Astrocyte (in vitro differentiated cells and primary cell): ENCODE data around the gene KCTD19. TPM values are rescaled to one million over a fixed set of nuclear protein-coding genes. Genes with fewer than 3 reads are reported as not detected.

Source experiments
- DNase-seq: peaks from one replicate; pipeline ENCODE4 v3.0.0-alpha.2; 2010; ENCODE audit warnings: low read depth
- FAIRE-seq: peaks from 2 replicates; lab custom pipeline; 2011; peaks lifted over from hg19 to GRCh38; lab: Jason Lieb, UNC
- H2AFZ ChIP-seq: 2 replicates; pipeline ENCODE4 v1.6.0; 2012; ENCODE audit warnings: low read depth, low read length, inconsistent platforms
- H3K27ac ChIP-seq: 2 replicates; pipeline ENCODE4 v1.5.1; 2011; ENCODE audit warnings: low read depth, low read length, inconsistent platforms
- H3K27me3 ChIP-seq: 2 replicates; pipeline ENCODE4 v1.6.0; 2011; ENCODE audit warnings: low read length, inconsistent platforms; ENCODE audit not compliant: insufficient read depth
- H3K36me3 ChIP-seq: 2 replicates; pipeline ENCODE4 v1.5.1; 2011; ENCODE audit warnings: low read length, inconsistent platforms; ENCODE audit not compliant: insufficient read depth
- H3K4me1 ChIP-seq: 2 replicates; pipeline ENCODE4 v1.5.1; 2011; ENCODE audit warnings: low read length, inconsistent platforms; ENCODE audit not compliant: insufficient read depth
- H3K4me2 ChIP-seq: 2 replicates; pipeline ENCODE4 v1.6.0; 2012; ENCODE audit warnings: low read length, inconsistent platforms
- H3K4me3 ChIP-seq: 2 replicates; pipeline ENCODE4 v1.5.1; 2011; ENCODE audit warnings: low read depth, mild to moderate bottlenecking, low read length, inconsistent platforms; ENCODE audit not compliant: insufficient read depth
- H3K79me2 ChIP-seq: 2 replicates; pipeline ENCODE4 v1.6.0; 2012; ENCODE audit warnings: mild to moderate bottlenecking, low read length, inconsistent platforms; ENCODE audit not compliant: insufficient read depth
- H3K9ac ChIP-seq: 2 replicates; pipeline ENCODE4 v1.6.0; 2012; ENCODE audit warnings: mild to moderate bottlenecking, low read length, inconsistent platforms
- H3K9me3 ChIP-seq: 2 replicates; pipeline ENCODE4 v1.5.1; 2012; ENCODE audit warnings: low read depth, mild to moderate bottlenecking, low read length, inconsistent platforms; ENCODE audit not compliant: insufficient read depth
- H4K20me1 ChIP-seq: 2 replicates; pipeline ENCODE4 v1.6.0; 2012; ENCODE audit warnings: low read length, inconsistent platforms; ENCODE audit not compliant: insufficient read depth
- H3K27ac Mint-ChIP-seq: one replicate; pipeline ENCODE4 v1.8.0; 2021; ENCODE audit warnings: mild to moderate bottlenecking, mixed read lengths; ENCODE audit not compliant: unreplicated experiment
- H3K27me3 Mint-ChIP-seq: one replicate; pipeline ENCODE4 v1.8.0; 2021; ENCODE audit warnings: low read depth, mixed read lengths; ENCODE audit not compliant: unreplicated experiment
- H3K36me3 Mint-ChIP-seq: one replicate; pipeline ENCODE4 v1.8.0; 2021; ENCODE audit warnings: low read depth, mixed read lengths; ENCODE audit not compliant: unreplicated experiment
- H3K4me1 Mint-ChIP-seq: one replicate; pipeline ENCODE4 v1.8.0; 2021; ENCODE audit warnings: low read depth, mixed read lengths; ENCODE audit not compliant: unreplicated experiment
- H3K4me3 Mint-ChIP-seq: one replicate; pipeline ENCODE4 v1.8.0; 2021; ENCODE audit warnings: mild to moderate bottlenecking, moderate library complexity, mixed read lengths; ENCODE audit not compliant: unreplicated experiment
- H3K9me3 Mint-ChIP-seq: one replicate; pipeline ENCODE4 v1.8.0; 2021; ENCODE audit warnings: mild to moderate bottlenecking, mixed read lengths; ENCODE audit not compliant: unreplicated experiment
- CTCF ChIP-seq: IDR thresholded peaks from 2 replicates; pipeline ENCODE4 v1.5.1; 2011; ENCODE audit warnings: low read depth, mild to moderate bottlenecking, inconsistent platforms, low read length, moderate library complexity; ENCODE audit not compliant: insufficient read depth
- EZH2 ChIP-seq: IDR thresholded peaks from 2 replicates; pipeline ENCODE4 v1.6.1; 2012; ENCODE audit warnings: mild to moderate bottlenecking, low read length, inconsistent platforms; ENCODE audit not compliant: insufficient read depth
- total RNA-seq: library from RNA; stranded (reverse); gene quantifications from 2 replicates; pipeline ENCODE4 v1.2.1, GENCODE V29; 2021

Gene KCTD19
- total RNA-seq, 1 donor from 2014 or later: not detected

GRCh38 chr16:67283826-67284555 is 42.5 kb downstream of the KCTD19 start:
- Histone ChIP-seq H4K20me1 (no peaks in the 10 kb centered on the region), H3K27ac (no peak overlapping the region), H3K4me1 (peaks cover under 1% of the 10 kb centered on the region), H3K9me3 (no peaks in the 10 kb centered on the region), H3K4me3 (no peak overlapping the region), H3K27me3 (no peaks in the 10 kb centered on the region), H2AFZ (no peak overlapping the region), H3K79me2 (no peaks in the 10 kb centered on the region), H3K4me2 (no peak overlapping the region), H3K36me3 (no peaks in the 10 kb centered on the region), H3K9ac (no peak overlapping the region)
- FAIRE-seq (no peak), DNase-seq (no peak)
- H3K4me3 Mint-ChIP-seq: no peak overlapping the region
- H3K4me1 Mint-ChIP-seq: peaks cover 12% of the 10 kb centered on the region
- peak overlapping the region; percentile 42 for H3K27ac Mint-ChIP-seq
- H3K36me3 Mint-ChIP-seq: peaks cover 6% of the 10 kb centered on the region
- peaks cover 3% of the 10 kb centered on the region for H3K9me3 Mint-ChIP-seq
- H3K27me3 Mint-ChIP-seq: peaks cover 31% of the 10 kb centered on the region
- no peak for TF ChIP-seq CTCF

GRCh38 chr16:67283039-67283825 is 43.3 kb downstream of the KCTD19 start:
- peaks cover 6% of the 10 kb centered on the region for H3K36me3 Mint-ChIP-seq
- DNase-seq: peak; percentile 33
- peaks cover 31% of the 10 kb centered on the region for H3K27me3 Mint-ChIP-seq
- Histone ChIP-seq H3K4me1 (peaks cover 8% of the 10 kb centered on the region), H3K9ac (no peak overlapping the region), H3K27ac (no peak overlapping the region), H3K27me3 (no peaks in the 10 kb centered on the region), H3K79me2 (peaks cover 2% of the 10 kb centered on the region), H3K36me3 (no peaks in the 10 kb centered on the region), H3K4me2 (no peak overlapping the region), H3K4me3 (no peak overlapping the region), H4K20me1 (no peaks in the 10 kb centered on the region), H2AFZ (no peak overlapping the region), H3K9me3 (no peaks in the 10 kb centered on the region)
- peak overlapping the region; percentile 42 for H3K27ac Mint-ChIP-seq
- H3K4me1 Mint-ChIP-seq: peaks cover 14% of the 10 kb centered on the region
- TF ChIP-seq EZH2: no peak
- no peak overlapping the region for H3K4me3 Mint-ChIP-seq
- peaks cover 3% of the 10 kb centered on the region for H3K9me3 Mint-ChIP-seq
- FAIRE-seq: no peak

- FAIRE-seq (no peak), DNase-seq (no peak)
- Histone ChIP-seq H3K4me2 (no peak overlapping the region), H3K36me3 (no peaks in the 10 kb centered on the region), H3K27me3 (no peaks in the 10 kb centered on the region), H4K20me1 (no peaks in the 10 kb centered on the region), H3K9ac (no peak overlapping the region), H2AFZ (no peak overlapping the region), H3K27ac (no peak overlapping the region), H3K79me2 (peaks cover 2% of the 10 kb centered on the region), H3K4me1 (peaks cover 16% of the 10 kb centered on the region), H3K9me3 (no peaks in the 10 kb centered on the region), H3K4me3 (no peak overlapping the region)
- H3K27ac Mint-ChIP-seq: no peak overlapping the region
- peaks cover 31% of the 10 kb centered on the region for H3K27me3 Mint-ChIP-seq
- H3K4me1 Mint-ChIP-seq: peaks cover 20% of the 10 kb centered on the region
- H3K36me3 Mint-ChIP-seq: peaks cover 6% of the 10 kb centered on the region
- TF ChIP-seq CTCF: no peak
- H3K4me3 Mint-ChIP-seq: no peak overlapping the region
- H3K9me3 Mint-ChIP-seq: peaks cover 3% of the 10 kb centered on the region
Observed at GRCh38 chr16:67282447-67282805, 44.1 kb downstream of the KCTD19 start.
